Inflammatory macrophage treated with lipopolysaccharide for 1 hour (primary cell): Measurements from ENCODE around the gene SH3RF3.

Experiments
- DNase-seq, 2 donors: peaks; one replicate each; pipeline ENCODE4 v3.0.0-alpha.2; 2020 to 2022

The SH3RF3 gene

DNA sequence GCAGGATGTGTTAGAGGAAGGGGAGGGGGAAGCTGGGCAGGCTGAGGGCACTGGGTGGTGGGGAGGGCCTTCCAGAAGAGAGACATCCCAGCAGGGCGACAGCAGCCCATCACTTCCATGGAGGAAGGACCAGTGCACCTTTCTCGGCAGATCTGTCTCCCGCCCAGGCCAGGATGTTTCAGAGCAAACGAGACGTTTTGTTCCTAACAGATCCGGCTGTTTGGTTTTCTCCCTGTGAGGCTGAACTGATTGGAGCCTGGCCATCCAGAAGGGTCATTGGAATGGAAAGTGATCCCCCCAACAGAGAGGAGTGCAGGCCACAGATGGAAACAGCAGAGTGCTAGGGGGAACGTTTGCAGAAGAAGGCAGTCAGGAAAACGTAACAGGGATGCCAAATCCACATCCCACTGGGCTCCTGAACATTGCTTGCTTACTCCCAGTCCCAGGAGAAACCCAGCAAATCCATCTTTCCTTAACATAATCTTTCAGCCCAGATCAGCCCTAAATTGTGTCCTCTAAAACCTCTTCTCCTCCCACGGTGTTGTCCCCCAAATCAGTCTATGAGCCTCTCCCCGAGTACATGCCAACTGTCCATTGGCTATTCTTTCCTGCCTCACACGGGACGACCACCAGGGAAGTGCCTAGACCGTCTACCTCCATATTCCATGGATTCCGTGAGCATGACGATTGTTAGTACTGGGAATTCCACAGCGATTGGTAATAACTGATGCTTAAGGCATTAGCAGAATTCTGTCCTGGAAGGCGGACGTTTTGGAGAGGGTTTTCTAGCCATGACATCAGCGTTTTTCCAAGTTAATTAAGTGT is 357.9 kb downstream of the SH3RF3 start:
- DNase-seq: no peak

DNA sequence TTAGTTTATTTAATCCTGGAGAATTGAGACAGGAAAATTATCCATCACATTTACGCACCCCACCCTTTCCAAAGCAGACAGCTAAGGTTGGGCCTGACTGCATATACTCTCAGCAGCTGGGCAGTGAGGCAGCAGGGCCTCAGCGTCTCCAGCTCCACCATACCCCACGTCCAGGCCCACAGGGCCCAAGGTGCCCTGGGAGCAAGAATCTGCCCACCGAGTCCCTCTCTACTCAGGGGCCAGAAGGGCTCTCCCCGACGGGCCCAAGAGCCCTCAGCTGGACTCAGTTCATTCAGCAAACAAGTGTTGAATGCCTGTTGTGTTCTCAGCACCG is 358.5 kb downstream of the SH3RF3 start:
- no peak for DNase-seq

- DNase-seq: no peak
Measured at GRCh38 chr2:109487871-109488655, 359.1 kb downstream of the SH3RF3 start.

- no peak for DNase-seq
Measured at GRCh38 chr2:109489296-109489695, 360.3 kb downstream of the SH3RF3 start.

- DNase-seq: no peak
Measured at GRCh38 chr2:109493176-109493935, 364.4 kb downstream of the SH3RF3 start.

GRCh38 chr2:109494351-109494750 is 365.3 kb downstream of the SH3RF3 start:
- no peak for DNase-seq

DNA sequence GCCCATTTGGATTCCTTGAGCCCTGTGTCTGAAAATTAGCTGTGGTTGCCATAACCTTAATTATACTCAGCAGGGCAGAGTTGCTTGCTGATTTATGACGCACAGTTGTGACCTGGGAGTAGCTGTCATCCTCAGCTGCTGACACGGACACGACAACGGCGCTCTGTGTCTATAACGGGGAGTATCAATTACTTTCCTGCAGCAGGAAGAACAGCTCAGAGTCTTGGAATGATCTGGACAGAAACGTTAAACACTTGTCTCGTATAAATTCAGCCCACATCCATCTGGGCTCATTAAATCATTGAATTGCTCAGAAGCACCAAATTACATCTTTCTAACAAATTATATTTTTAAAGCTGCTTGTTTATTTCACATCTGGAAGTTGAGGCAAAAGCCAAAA is 368.5 kb downstream of the SH3RF3 start:
- no peak for DNase-seq

DNA sequence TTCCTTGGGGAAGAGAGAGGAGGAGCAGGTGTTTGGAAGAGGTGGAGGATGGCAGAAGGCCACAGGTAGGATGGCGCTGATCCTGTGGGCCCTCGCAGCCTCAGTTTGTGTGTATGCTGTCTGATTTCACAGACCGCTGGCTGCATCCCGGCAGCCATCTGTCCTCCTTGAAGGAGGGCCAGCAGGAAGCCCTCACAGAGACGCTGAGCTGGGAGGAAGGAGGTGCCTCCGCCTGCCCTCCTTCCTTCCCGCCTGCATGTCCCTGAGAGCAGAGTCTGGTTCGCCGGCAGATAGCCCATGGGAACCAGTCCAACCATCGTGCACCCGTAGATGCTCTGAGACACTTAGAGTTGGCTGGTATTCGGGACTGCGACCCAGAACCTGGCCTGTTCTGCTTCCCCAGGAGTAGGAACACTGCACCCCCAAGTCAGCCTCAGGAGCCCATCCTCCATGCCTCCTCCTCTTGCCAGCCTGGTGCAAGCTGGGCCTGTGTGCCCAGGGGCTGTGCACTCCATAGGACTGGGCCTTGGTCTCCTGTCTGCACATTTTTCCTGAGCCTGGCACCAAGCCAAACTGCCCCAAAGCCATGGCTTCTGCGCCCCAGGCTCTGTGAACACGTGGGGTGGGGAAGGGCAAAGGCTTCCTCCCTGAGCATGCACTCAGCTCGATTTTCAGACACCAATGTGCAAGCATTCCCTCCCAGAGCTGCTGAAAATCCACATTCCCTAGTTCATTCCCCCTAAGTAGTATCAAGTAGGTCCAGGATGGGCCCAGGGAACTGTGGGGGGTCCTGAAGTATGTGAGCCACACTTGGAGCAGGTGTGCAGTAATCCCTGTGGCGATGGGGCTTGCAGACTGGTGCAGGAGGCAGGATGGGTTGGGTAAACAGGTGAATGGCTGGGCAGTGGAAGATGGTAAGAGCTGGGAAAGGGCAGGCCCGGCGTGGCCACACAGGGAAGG is 369.2 kb downstream of the SH3RF3 start:
- DNase-seq: no peak

- DNase-seq: no peak
Measured at GRCh38 chr2:109498906-109499305, 369.9 kb downstream of the SH3RF3 start.

DNA sequence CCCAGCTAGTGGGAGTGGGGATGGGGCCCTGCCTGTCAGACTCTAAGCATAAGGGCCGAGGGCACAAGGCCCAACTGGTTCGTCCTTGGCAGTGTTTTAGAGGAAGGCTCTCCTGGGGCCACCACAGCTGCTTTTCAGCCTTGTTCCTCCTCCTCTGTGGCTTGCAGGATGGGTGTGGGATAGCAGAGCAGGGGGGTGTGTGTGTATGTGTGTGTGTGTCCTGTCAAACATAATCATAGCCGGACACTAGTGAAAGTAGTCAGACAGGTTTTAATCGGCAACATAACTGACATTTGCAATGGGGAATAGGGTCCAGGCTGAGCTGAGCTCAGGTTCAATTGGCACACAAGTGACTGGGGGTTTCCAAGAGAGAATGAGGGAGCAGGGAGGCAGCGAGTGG is 370.6 kb downstream of the SH3RF3 start:
- DNase-seq: no peak

DNA sequence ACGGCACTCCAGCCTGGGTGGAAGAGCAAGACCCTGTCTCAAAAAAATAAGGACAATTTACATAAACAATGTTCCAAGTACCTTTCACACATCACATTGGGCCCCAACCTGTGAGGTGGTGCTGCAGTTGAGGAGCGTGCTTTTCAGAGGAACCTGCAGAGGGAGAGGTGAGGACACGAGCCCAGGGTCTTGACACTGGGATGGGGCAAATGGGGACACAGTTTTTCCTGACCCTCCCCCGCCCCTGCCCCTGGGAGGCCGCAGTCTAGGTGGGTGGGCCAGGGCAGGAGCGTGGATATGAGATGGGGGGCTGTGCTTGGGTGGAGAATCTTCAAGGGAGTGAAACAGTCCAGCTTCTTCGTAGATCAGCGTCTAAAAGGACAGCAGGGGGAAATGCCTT is 371.9 kb downstream of the SH3RF3 start:
- DNase-seq: no peak

DNA sequence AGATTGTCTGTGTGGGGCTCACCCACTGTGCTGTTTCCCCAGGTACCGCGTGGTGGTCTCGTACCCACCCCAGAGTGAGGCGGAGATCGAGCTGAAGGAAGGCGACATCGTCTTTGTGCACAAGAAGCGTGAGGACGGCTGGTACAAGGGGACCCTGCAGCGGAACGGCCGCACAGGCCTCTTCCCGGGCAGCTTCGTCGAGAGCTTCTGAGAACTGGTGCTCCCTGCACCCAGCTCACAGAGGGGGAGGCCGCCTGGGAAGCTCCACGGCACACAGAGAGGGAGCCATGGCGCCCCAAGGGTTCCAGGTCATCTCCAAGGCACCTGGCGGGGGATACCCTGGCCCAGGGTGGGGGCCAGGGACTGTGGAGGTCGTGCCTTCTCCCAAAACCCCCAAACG is 372.5 kb downstream of the SH3RF3 start:
- DNase-seq: no peak

GRCh38 chr2:109503191-109503590 is 374.2 kb downstream of the SH3RF3 start:
- no peak for DNase-seq

DNA sequence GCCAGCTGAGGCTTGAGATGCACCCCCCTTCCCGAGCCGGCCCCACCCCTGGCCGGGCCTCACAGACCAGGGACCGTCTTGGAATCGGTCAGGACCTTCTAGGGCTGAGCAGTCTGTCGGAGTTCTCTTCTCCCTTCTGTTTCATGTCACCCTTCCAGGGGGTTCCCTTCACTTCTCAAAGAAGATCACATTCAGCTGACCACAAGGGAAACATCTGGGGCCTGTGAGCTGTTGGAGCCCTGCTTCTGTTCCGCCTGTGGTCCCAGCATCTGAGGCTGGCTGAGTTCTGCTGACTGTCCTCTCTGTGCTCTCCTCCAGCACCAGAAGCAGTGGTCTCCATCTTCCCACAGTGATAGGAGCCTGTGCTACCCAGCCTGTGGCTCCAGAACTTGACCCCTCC is 378.2 kb downstream of the SH3RF3 start:
- DNase-seq: no peak

GRCh38 chr2:109507828-109508227 is 378.8 kb downstream of the SH3RF3 start:
- no peak for DNase-seq

DNA sequence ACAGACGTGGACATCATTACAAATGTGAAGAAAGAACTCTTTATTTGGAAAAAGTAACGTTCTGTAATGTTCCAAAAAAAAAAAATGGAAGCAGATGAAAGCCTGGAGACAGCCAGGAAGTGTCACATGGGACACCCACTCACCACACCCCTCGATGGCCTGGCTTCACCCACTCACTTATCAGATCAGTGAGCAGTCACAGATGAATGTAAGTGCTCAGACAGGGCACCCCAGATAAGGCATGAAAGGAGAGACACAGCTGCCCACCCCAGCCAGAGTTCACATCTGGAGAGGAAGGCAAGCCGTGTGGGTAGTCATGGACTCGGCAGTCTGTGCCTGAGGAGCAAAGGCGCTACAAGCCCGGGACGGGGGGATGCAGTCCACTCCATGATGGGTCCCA is 379.6 kb downstream of the SH3RF3 start:
- DNase-seq: peak in 1 of 2 donors; percentile 8

GRCh38 chr2:109510136-109511028 is 381.4 kb downstream of the SH3RF3 start:
- DNase-seq: peak; percentile 46 to 93

- no peak for DNase-seq
Measured at GRCh38 chr2:109511168-109511567, 382.2 kb downstream of the SH3RF3 start.

- DNase-seq: no peak
Measured at GRCh38 chr2:109512076-109512475, 383.1 kb downstream of the SH3RF3 start.

- no peak for DNase-seq
Measured at GRCh38 chr2:109513230-109513629, 384.2 kb downstream of the SH3RF3 start.
